ENCODE measurements around the gene SH2D7. TPM values are rescaled to one million over a fixed set of nuclear protein-coding genes. Genes with fewer than 3 reads are reported as not detected.
"Not testable (repeated sequence)": the region's sequence is repeated elsewhere in the genome, so short reads cannot be mapped to it uniquely, and the experiment has no call there.

The SH2D7 gene
- total RNA-seq, 1 experiment from 2014 or later, result not detected

DNA sequence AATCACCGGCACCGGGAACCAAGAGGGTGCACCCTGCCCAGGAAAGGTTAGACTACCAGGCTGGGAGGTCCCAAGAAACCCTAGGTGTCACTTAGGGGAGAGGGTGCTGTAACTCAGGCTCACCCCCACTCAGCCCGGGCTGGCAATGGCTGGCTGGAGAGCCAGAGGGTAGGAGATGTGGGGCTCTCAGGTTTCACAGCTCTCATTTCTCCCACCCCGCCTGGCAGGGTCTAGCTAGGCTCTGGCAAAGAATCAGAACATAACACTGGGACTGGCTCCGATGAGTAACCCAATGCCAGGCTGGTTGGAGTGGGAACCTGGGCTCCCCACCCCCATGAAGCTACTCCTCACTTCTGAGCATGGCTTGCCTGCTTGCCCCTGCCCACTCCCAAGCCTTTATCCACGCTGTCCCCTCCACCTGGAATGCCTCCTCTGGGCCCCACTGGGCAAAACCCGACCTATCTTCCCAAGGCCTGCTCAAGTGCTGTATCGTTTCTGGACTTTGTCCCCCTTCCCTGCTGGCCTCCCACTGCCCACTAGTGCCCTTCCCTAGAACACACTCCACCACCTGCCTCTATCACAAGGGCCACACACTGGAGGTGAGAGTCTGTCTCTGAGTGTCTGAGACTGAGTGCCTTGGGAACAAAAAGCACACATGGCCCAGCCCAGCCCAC, 36.9 kb downstream of the SH2D7 start:
- in situ Hi-C loops (cut with HindIII; ENCODE audit: low sequenced_read_pairs), result no loop called here
- DNase-seq (ENCODE audit: low spot score), result no peak

DNA sequence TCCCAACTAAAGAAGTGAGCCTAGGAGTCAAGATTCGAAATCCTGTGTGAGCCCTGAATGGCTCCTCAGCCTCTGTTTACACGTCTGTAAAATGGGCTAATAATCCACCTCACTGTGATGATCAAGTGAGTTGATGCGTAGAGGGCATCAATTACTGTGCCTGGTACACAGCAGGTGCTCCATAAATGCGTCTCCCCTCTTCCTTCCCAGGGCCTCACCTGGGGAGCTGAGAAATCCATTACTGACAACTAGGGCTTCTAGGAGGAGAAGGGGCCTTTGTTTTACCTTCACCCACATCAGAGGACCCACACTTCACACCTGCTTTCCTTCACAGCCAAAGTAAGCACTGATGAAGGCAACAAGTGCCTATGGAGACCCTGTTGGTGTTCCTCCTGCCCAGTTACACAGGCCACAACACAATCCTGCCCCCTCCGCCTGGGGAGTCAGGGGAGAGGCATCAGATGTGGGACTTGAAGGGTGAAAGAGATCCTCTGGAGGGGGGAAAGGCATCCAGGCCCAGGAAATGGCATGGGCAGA, 37.5 kb downstream of the SH2D7 start:
- in situ Hi-C loops (cut with HindIII; ENCODE audit: low sequenced_read_pairs), result no loop called here
- no peak for DNase-seq (ENCODE audit: low spot score)

DNA sequence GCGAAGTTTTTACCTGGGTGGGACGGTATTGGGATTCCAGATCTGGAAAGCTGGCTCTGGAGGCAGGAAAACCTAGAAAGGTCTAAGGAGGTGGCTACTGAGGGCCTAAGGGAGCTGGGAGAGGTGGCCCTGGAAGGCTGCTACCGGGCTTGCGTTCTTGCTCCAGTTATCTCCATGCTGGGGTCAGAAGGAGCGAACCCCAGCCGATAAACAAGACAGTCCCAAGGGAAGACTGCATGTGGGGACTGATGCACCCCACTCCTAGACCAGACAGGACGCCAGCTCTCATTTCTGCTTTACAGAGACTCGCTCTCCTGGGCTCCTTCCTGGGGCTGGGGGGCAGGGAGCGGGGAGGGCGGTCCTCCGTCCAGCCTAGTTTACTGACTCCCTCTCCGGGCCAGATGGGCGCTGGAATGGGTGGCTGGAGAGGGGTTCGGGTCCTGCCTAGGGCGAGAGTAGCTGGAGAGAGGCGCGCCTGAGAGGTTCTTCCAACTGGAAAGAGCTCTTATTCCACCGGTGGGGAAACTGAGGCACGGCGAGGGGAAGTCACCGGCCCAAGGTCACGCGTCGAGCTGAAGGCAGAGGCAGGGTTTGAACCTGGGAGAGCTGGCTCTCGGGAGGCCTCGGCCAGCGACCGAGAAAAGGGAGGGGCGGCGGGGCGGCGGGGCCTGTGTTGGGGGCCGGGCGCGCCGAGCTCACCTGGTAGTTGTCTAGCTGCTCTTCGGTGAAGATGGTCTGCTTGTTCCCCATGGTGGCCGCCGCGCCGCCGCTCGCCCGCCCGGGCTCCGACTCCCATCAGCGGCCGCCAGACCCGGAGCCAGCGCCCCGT, 38.3 kb downstream of the SH2D7 start:
- no peak for DNase-seq (ENCODE audit: low spot score)
- in situ Hi-C loops (cut with HindIII; ENCODE audit: low sequenced_read_pairs), result no loop called here

GRCh38 chr15:78131295-78132061, 39.1 kb downstream of the SH2D7 start, which contains the start of gene CIB2:
Gene CIB2, minus strand, starts transcription at chr15:78131445. Its CDS starts 230 bp downstream, at chr15:78131215.
- in situ Hi-C loops (cut with HindIII; ENCODE audit: low sequenced_read_pairs), result no loop called here
- peak; percentile 47 for DNase-seq (ENCODE audit: low spot score)

GRCh38 chr15:78133801-78134200, 41.4 kb downstream of the SH2D7 start:
- DNase-seq (ENCODE audit: low spot score), result no peak
- in situ Hi-C loops (cut with HindIII; ENCODE audit: low sequenced_read_pairs), result no loop called here

DNA sequence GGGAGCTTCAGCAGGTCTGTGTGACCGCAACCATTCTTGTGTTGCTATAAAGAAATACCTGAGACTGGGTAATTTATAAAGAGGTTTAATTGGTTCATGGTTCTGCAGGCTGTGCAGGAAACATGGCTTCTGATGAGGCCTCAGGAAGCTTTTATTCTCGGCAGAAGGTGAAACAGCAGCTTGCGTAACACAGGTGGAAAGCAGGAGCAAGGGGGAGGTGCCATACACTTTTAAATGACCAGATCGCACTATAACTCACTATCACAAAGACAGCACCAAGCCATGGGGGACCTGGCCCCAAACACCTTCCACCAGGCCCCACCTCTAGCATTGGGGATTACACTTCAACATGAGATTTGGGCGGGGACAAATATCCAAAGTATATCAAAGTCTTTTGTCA, 47.2 kb downstream of the SH2D7 start:
- in situ Hi-C loops (cut with HindIII; ENCODE audit: low sequenced_read_pairs), result no loop called here
- no peak for DNase-seq (ENCODE audit: low spot score)

DNA sequence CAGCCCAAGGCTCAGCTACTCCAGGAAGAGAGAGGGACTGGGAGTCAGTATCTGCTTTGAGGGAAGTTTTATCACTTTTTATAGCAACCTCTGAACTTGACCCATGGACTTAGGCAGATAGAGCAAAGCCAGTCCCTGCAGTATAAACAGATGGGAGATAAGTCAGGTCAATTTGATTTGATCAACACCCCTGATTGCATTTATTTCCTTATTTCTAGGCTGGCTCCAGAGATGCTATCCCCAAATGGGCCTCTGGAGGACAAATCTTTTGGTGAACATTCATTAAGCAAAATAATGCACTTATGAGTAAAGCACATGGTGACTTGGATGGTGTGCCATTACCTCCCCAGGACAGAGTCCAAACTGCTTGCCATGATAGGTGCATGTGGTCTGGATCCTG, 47.9 kb downstream of the SH2D7 start:
- DNase-seq (ENCODE audit: low spot score), result no peak
- in situ Hi-C loops (cut with HindIII; ENCODE audit: low sequenced_read_pairs), result no loop called here

DNA sequence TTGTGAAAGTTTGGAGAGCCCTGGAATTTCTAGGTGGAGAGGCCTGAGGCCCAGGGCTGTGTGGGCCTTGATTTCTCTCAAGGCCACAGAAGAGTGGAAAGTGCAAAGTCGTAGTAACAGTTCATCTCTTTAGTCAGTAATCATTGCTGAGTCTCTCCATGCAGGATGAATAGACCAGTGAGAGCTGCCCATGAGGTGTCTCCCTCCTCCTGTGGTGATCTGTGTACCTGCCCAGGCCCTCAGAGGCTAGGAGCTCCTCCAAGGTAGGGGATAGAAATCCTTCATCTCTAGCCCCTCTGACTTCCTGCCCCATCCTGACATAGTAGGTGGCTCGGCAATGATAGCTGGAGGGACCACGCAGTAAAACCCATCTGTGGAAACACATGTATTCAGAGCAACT, 50.0 kb downstream of the SH2D7 start:
- DNase-seq (ENCODE audit: low spot score), result no peak
- in situ Hi-C loops (cut with HindIII; ENCODE audit: low sequenced_read_pairs), result no loop called here

DNA sequence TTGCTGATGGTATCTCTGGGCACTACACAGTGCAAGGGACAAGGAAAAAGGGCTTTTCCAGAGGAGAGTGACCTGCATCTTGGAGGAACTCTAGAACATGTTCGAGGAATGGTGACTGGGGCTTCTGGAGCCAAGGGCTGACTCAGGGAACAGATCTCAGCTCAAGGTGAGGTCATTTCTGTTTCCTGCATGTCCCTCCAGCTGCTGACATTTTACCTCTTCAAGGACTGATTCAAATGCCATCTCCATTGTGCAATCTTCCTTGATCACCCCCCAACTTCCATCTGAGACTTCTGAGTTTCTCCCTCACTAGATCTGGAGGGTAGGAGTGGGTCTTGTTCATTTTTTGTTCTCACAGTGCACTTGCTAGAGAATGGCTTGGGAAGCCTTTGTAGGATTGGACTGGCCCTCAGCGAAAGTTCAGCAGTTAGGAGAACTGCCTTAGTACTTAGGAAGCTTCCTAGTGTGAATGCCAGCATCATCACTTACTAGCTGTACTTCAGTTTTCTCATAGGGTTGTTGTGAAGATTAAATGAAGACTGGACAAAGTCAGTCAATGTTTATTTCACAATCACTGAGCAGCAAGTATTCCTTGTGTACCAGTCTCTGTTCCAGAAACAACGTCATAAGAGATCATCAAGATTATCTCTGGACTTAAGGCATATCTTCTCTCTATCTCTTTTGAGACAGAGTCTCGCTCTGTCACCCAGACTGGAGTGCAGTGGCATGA, 54.2 kb downstream of the SH2D7 start:
- in situ Hi-C loops (cut with HindIII; ENCODE audit: low sequenced_read_pairs), result no loop called here

GRCh38 chr15:78147566-78147965, 55.2 kb downstream of the SH2D7 start:
- DNase-seq (ENCODE audit: low spot score), result no peak
- in situ Hi-C loops (cut with HindIII; ENCODE audit: low sequenced_read_pairs), result no loop called here

More for the DNA sequence above, 54.2 kb downstream of the SH2D7 start:
- no peak for DNase-seq (ENCODE audit: low spot score)

DNA sequence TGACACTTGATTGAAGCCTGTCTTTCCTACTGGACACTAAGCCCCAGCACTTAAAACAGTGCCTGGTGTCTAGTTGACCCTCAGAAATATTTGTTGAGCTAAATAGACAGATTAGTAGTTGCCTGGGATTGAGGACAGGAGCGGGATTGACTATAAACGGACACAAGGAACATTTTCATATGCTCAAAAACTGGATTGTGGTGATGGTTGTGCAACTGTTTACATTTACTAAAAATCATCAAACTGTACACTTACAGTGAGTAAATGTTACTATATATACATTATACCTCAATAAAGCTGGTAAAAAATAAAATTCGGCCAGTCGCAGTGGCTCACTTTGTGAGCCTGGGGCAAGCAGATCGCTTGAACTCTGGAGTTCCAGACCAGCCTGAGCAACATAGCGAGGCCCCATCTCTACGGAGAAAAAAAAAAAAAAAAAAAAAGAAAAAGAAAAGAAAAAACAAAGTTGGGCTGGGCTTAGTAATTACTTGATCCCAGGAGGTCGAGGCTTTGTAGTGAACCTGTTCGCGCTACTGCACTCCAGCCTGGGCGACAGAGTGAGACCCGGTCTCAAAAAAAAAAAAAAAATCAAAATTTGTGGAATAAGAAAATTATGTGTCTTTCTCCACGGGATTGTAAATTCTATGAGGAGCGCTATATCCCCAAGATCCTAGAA, 56.2 kb downstream of the SH2D7 start:
- DNase-seq (ENCODE audit: low spot score), result no peak
- in situ Hi-C loops (cut with HindIII; ENCODE audit: low sequenced_read_pairs), result no loop called here

DNA sequence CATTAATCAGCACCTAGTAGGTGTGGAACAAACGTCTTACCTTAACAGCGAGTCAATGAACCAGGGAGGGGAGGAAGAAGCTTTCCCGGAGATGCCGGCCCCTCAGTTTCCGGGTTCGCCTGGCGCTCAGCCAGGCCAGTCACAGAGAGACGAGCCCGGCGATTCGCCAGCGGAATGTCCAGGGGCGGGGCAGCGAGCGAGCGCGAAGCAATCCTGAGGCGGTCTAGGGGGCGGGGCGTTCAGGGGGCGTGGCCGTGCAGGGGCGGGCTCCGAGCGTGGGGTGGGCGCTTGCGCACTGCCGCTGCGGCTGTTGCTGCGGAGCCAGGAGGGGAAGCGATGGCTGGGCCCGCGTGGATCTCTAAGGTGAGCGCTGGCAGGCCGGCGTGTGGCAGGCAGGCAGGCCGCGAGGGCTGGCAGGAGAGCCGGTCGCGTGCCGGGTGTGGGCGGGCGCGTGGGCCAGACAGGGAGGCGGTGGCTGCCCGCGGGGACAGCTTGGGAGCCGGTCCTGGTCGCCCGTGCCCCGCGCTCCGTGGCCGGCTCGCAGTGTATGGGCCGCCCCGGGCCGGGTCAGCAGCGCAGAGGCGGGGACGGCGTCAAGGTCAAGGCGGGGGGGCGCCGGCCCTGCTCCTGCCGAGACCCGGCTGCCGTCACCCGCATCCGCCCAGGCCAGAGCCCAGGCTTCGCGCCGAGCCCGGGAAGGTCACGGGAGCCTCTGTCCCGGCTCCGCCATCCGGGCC, 56.9 kb downstream of the SH2D7 start, which contains the start of gene IDH3A:
TSS of gene IDH3A (plus strand) at position 295 of the 737 bp plus-strand sequence. CDS start at position 337, 42 bp downstream.
- in situ Hi-C loops (cut with HindIII; ENCODE audit: low sequenced_read_pairs), result no loop called here

GRCh38 chr15:78149805-78150751, 57.7 kb downstream of the SH2D7 start:
- DNase-seq (ENCODE audit: low spot score), result peak; percentile 61
- in situ Hi-C loops (cut with HindIII; ENCODE audit: low sequenced_read_pairs), result no loop called here

More for the DNA sequence above, 56.9 kb downstream of the SH2D7 start, which contains the start of gene IDH3A:
- DNase-seq (ENCODE audit: low spot score), result peak; percentile 98

GRCh38 chr15:78151075-78151474, 58.7 kb downstream of the SH2D7 start:
- DNase-seq (ENCODE audit: low spot score); in situ Hi-C loops (cut with HindIII; ENCODE audit: low sequenced_read_pairs): not testable (repeated sequence)
